ENCODE results near the gene CACNA1E.

DNA sequence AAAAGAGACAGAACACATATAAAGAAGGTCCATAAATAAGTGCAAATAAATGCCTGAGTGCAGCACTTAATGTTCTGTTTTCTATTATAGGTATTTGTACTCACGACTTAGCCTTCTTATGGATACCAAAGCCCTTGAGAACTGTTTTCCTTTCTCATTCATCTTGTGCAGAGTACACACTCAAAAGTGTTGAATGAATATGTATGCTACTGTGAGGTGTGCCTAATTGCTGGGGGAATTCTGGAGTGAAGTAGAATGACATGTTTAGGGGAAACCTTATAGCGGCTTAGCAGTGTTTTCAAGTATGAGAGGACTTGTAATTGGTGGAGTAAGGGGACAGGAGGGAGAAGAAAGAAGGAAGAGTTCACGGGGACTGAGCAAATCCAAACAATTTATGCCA is 157.6 kb downstream of the CACNA1E start:
- TF ChIP-seq POLR2AphosphoS5 (IDR thresholded peaks at IDR 0.05; ENCODE audit: low read depth), result no peak
- no peak for TF ChIP-seq CTCF (conservative IDR thresholded peaks at IDR 0.05; ENCODE audit: low read depth in 2 of 2)
- TF ChIP-seq EZH2phosphoT487 (IDR thresholded peaks at IDR 0.05; ENCODE audit: unreplicated experiment), result no peak
- TF ChIP-seq EZH2 (IDR thresholded peaks at IDR 0.05; ENCODE audit: low read depth, unreplicated experiment), result no peak
